Activated CD4-positive, alpha-beta memory T cell treated with anti-CD3 and anti-CD28 coated beads, Interleukin-2, amount 10 ng/mL, durations not matched to agents 7 days and 5 days (primary cell): ENCODE data around the gene TMEM201. TPM values are rescaled to one million over a fixed set of nuclear protein-coding genes. Genes with fewer than 3 reads are reported as not detected.

ENCODE experiments used
- CTCF ChIA-PET: fragments of 350-600 bp; sonication (Branson Sonifier 250); formaldehyde crosslinking; loops from one replicate; lab custom pipeline; 2021; ENCODE audit warnings: antibody characterized with exemption, inconsistent platforms; lab: Charles Lee
- POLR2A ChIA-PET: fragments of 350-600 bp; sonication (Branson Sonifier 250); formaldehyde crosslinking; loops from one replicate; lab custom pipeline; 2021; ENCODE audit warnings: antibody characterized with exemption; lab: Charles Lee
- DNase-seq: peaks from one replicate; pipeline ENCODE4 v3.0.0-alpha.2; 2020
- H3K27ac Mint-ChIP-seq: one replicate; pipeline ENCODE4 v1.8.0; 2021; ENCODE audit warnings: mild to moderate bottlenecking, mixed read lengths
- H3K27me3 Mint-ChIP-seq: one replicate; pipeline ENCODE4 v1.8.0; 2021; ENCODE audit warnings: mixed read lengths
- H3K36me3 Mint-ChIP-seq: one replicate; pipeline ENCODE4 v1.8.0; 2021; ENCODE audit warnings: low read depth, mixed read lengths
- H3K4me1 Mint-ChIP-seq: one replicate; pipeline ENCODE4 v1.8.0; 2021; ENCODE audit warnings: mixed read lengths
- H3K4me3 Mint-ChIP-seq: one replicate; pipeline ENCODE4 v1.8.0; 2021; ENCODE audit warnings: mild to moderate bottlenecking, mixed read lengths
- H3K9me3 Mint-ChIP-seq: one replicate; pipeline ENCODE4 v1.8.0; 2021; ENCODE audit warnings: mixed read lengths
- total RNA-seq, 2 experiments: library from RNA; stranded (reverse); gene quantifications; one replicate each; pipeline ENCODE4 v1.2.3, GENCODE V29; 2021

Gene TMEM201
- total RNA-seq, 2 experiments from 2014 or later = 12.4 to 13.4 TPM

GRCh38 chr1:9604836-9605235, 16.1 kb downstream of the TMEM201 start:
- DNase-seq = no peak
- H3K4me3 Mint-ChIP-seq = no peak overlapping the region
- no peaks in the 10 kb centered on the region for H3K9me3 Mint-ChIP-seq
- H3K4me1 Mint-ChIP-seq = no peaks in the 10 kb centered on the region
- H3K27me3 Mint-ChIP-seq = no peaks in the 10 kb centered on the region
- ChIA-PET CTCF (no interaction called here), POLR2A (no interaction called here)
- no peak overlapping the region for H3K27ac Mint-ChIP-seq
- peaks cover 3% of the 10 kb centered on the region for H3K36me3 Mint-ChIP-seq

GRCh38 chr1:9605946-9606455, 17.3 kb downstream of the TMEM201 start:
- Mint-ChIP-seq H3K27ac (no peak overlapping the region), H3K27me3 (no peaks in the 10 kb centered on the region), H3K9me3 (no peaks in the 10 kb centered on the region), H3K4me3 (no peak overlapping the region), H3K4me1 (no peaks in the 10 kb centered on the region), H3K36me3 (peaks cover 3% of the 10 kb centered on the region)
- CTCF ChIA-PET = interaction anchor here (1.2 kb wide), 1 partner anchor 10 kb away, joined by 3 read pairs; no protein-coding TSS in a partner anchor
- DNase-seq = no peak
- POLR2A ChIA-PET = no interaction called here

GRCh38 chr1:9606458-9606857, 17.7 kb downstream of the TMEM201 start:
- ChIA-PET CTCF (interaction anchor here (1.2 kb wide), 1 partner anchor 9 kb away, joined by 3 read pairs; no protein-coding TSS in a partner anchor), POLR2A (no interaction called here)
- Mint-ChIP-seq H3K4me3 (no peak overlapping the region), H3K36me3 (peaks cover 4% of the 10 kb centered on the region), H3K27me3 (no peaks in the 10 kb centered on the region), H3K9me3 (no peaks in the 10 kb centered on the region), H3K4me1 (no peaks in the 10 kb centered on the region), H3K27ac (no peak overlapping the region)
- DNase-seq = no peak

- no peak overlapping the region for H3K4me3 Mint-ChIP-seq
- CTCF ChIA-PET = interaction anchor here (1.2 kb wide), 1 partner anchor 9 kb away, joined by 3 read pairs; no protein-coding TSS in a partner anchor
These were observed 18.2 kb downstream of the TMEM201 start for GRCh38 chr1:9606948-9607347.

GRCh38 chr1:9607352-9607751, 18.6 kb downstream of the TMEM201 start:
- Mint-ChIP-seq H3K27ac (no peak overlapping the region), H3K9me3 (no peaks in the 10 kb centered on the region), H3K4me1 (no peaks in the 10 kb centered on the region), H3K4me3 (no peak overlapping the region), H3K36me3 (peaks cover 5% of the 10 kb centered on the region), H3K27me3 (no peaks in the 10 kb centered on the region)
- ChIA-PET CTCF (interaction anchor here (1.0 kb wide), 1 partner anchor 9 kb away, joined by 3 read pairs; no protein-coding TSS in a partner anchor), POLR2A (no interaction called here)
- DNase-seq = no peak

More at GRCh38 chr1:9606948-9607347, 18.2 kb downstream of the TMEM201 start:
- DNase-seq = no peak
- POLR2A ChIA-PET = no interaction called here
- no peaks in the 10 kb centered on the region for H3K9me3 Mint-ChIP-seq
- H3K4me1 Mint-ChIP-seq = no peaks in the 10 kb centered on the region
- H3K27ac Mint-ChIP-seq = no peak overlapping the region
- no peaks in the 10 kb centered on the region for H3K27me3 Mint-ChIP-seq
- H3K36me3 Mint-ChIP-seq = peaks cover 5% of the 10 kb centered on the region

GRCh38 chr1:9609998-9610397, 21.3 kb downstream of the TMEM201 start:
- H3K36me3 Mint-ChIP-seq = peaks cover 2% of the 10 kb centered on the region
- no peaks in the 10 kb centered on the region for H3K27me3 Mint-ChIP-seq
- no peak for DNase-seq
- no peaks in the 10 kb centered on the region for H3K9me3 Mint-ChIP-seq
- H3K27ac Mint-ChIP-seq = no peak overlapping the region
- POLR2A ChIA-PET = no interaction called here
- CTCF ChIA-PET = no interaction called here
- no peak overlapping the region for H3K4me3 Mint-ChIP-seq
- H3K4me1 Mint-ChIP-seq = no peaks in the 10 kb centered on the region

- no peak for DNase-seq
- Mint-ChIP-seq H3K4me1 (no peaks in the 10 kb centered on the region), H3K9me3 (no peaks in the 10 kb centered on the region), H3K27me3 (no peaks in the 10 kb centered on the region), H3K36me3 (peaks cover 2% of the 10 kb centered on the region), H3K4me3 (no peak overlapping the region), H3K27ac (no peak overlapping the region)
- ChIA-PET POLR2A (no interaction called here), CTCF (no interaction called here)
These were observed 21.8 kb downstream of the TMEM201 start for GRCh38 chr1:9610548-9610947.

GRCh38 chr1:9611716-9612115, 23.0 kb downstream of the TMEM201 start:
- no peaks in the 10 kb centered on the region for H3K9me3 Mint-ChIP-seq
- CTCF ChIA-PET = no interaction called here
- H3K4me3 Mint-ChIP-seq = no peak overlapping the region
- POLR2A ChIA-PET = no interaction called here
- H3K27me3 Mint-ChIP-seq = no peaks in the 10 kb centered on the region
- no peak for DNase-seq
- no peak overlapping the region for H3K27ac Mint-ChIP-seq
- H3K36me3 Mint-ChIP-seq = peaks cover 2% of the 10 kb centered on the region
- H3K4me1 Mint-ChIP-seq = no peaks in the 10 kb centered on the region

GRCh38 chr1:9612162-9612845, 23.6 kb downstream of the TMEM201 start:
- H3K4me1 Mint-ChIP-seq = no peaks in the 10 kb centered on the region
- POLR2A ChIA-PET = no interaction called here
- peaks cover 2% of the 10 kb centered on the region for H3K36me3 Mint-ChIP-seq
- H3K4me3 Mint-ChIP-seq = no peak overlapping the region
- DNase-seq = no peak
- no peak overlapping the region for H3K27ac Mint-ChIP-seq
- CTCF ChIA-PET = interaction anchor here (0.9 to 1.0 kb wide), 2 partner anchors 23 to 172 kb away, joined by 3 read pairs; no protein-coding TSS in a partner anchor
- H3K9me3 Mint-ChIP-seq = no peaks in the 10 kb centered on the region
- H3K27me3 Mint-ChIP-seq = no peaks in the 10 kb centered on the region

- POLR2A ChIA-PET = no interaction called here
- H3K27me3 Mint-ChIP-seq = no peaks in the 10 kb centered on the region
- no peak for DNase-seq
- CTCF ChIA-PET = interaction anchor here (0.9 to 1.0 kb wide), 2 partner anchors 23 to 171 kb away, joined by 3 read pairs; no protein-coding TSS in a partner anchor
- H3K36me3 Mint-ChIP-seq = peaks cover 2% of the 10 kb centered on the region
- H3K4me3 Mint-ChIP-seq = no peak overlapping the region
- no peaks in the 10 kb centered on the region for H3K4me1 Mint-ChIP-seq
- no peak overlapping the region for H3K27ac Mint-ChIP-seq
- H3K9me3 Mint-ChIP-seq = no peaks in the 10 kb centered on the region
These were observed 24.3 kb downstream of the TMEM201 start for GRCh38 chr1:9612871-9613624.

GRCh38 chr1:9613625-9614299, 25.1 kb downstream of the TMEM201 start:
- H3K27me3 Mint-ChIP-seq = peaks cover under 1% of the 10 kb centered on the region
- H3K4me1 Mint-ChIP-seq = no peaks in the 10 kb centered on the region
- H3K27ac Mint-ChIP-seq = no peak overlapping the region
- H3K4me3 Mint-ChIP-seq = no peak overlapping the region
- no peak for DNase-seq
- ChIA-PET POLR2A (interaction anchor here (1.2 kb wide), 1 partner anchor 21 kb away, joined by 5 read pairs; no protein-coding TSS in a partner anchor), CTCF (interaction anchor here (1.0 kb wide), 1 partner anchor 13 kb away, joined by 3 read pairs; no protein-coding TSS in a partner anchor)
- H3K36me3 Mint-ChIP-seq = peaks cover 2% of the 10 kb centered on the region
- no peaks in the 10 kb centered on the region for H3K9me3 Mint-ChIP-seq

GRCh38 chr1:9615316-9616063, 26.8 kb downstream of the TMEM201 start:
- Mint-ChIP-seq H3K36me3 (peaks cover 2% of the 10 kb centered on the region), H3K9me3 (no peaks in the 10 kb centered on the region), H3K27ac (no peak overlapping the region), H3K4me3 (no peak overlapping the region), H3K4me1 (no peaks in the 10 kb centered on the region), H3K27me3 (peaks cover 5% of the 10 kb centered on the region)
- DNase-seq = peak; percentile 65
- ChIA-PET POLR2A (interaction anchor here (1.3 to 1.8 kb wide), 2 partner anchors 26 to 36 kb away, joined by 3 to 6 read pairs; partner anchors contain the start of gene PIK3CD), CTCF (interaction anchor here (0.5 to 2.3 kb wide), 28 partner anchors 9 to 688 kb away, joined by 3 to 11 read pairs (median 4); partner anchors contain the start of genes PIK3CD and TMEM201)
